K562 (cell line): ENCODE data around the gene STX19. TPM values are rescaled to one million over a fixed set of nuclear protein-coding genes. Genes with fewer than 3 reads are reported as not detected.

Experiments used
- polyA plus RNA-seq, 8 experiments: library from polyadenylated mRNA; depleted of rRNA in 4 of 8; stranded (reverse) in 5 of 8; unstranded in 3 of 8; fragments of >200 nt; fragmentation: Nextera tagmentation in 2 of 8; fragmentation: Illumina TruSeq in 1 of 8; extraction: Ambion mirVana in 2 of 8; extraction: Trizol in 1 of 8; gene quantifications; 2 replicates each; pipeline versions ENCODE4 v1.2.1 to v1.2.3, GENCODE V29; 2011 to 2014; ENCODE audit warnings: inconsistent platforms in 1 of 8, missing spikeins in 1 of 8
- total RNA-seq, 7 experiments: library from RNA; depleted of rRNA in 6 of 7; stranded (reverse); fragments of >200 nt in 6 of 7; fragmentation: Illumina TruSeq in 2 of 7; extraction: Trizol in 2 of 7; gene quantifications; 2 replicates each; pipeline versions ENCODE4 v1.2.1 to v1.2.3, GENCODE V29; 2011 to 2021; ENCODE audit warnings: low replicate concordance in 1 of 7
- TF ChIP-seq, protein P1 (sequence below), 2 experiments: fragments of 450-650 bp; formaldehyde crosslinking in 1 of 2; IDR thresholded peaks; 2 replicates each; pipeline versions ENCODE4 v1.4.0 to v1.6.1; 2014 to 2020; ENCODE audit warnings: mild to moderate bottlenecking in 2 of 2, borderline replicate concordance in 1 of 2, low read depth in 1 of 2

STX19 gene
- total and polyA plus RNA-seq, 9 of the 15 experiments (the other 6 are each of a cell fraction or from before 2014, with no cell fraction given): 0.04 TPM; not detected in 8

GRCh38 chr3:94004301-94004910 lies 24.0 kb downstream of the STX19 start (continued):
- TF ChIP-seq, protein P1, sequence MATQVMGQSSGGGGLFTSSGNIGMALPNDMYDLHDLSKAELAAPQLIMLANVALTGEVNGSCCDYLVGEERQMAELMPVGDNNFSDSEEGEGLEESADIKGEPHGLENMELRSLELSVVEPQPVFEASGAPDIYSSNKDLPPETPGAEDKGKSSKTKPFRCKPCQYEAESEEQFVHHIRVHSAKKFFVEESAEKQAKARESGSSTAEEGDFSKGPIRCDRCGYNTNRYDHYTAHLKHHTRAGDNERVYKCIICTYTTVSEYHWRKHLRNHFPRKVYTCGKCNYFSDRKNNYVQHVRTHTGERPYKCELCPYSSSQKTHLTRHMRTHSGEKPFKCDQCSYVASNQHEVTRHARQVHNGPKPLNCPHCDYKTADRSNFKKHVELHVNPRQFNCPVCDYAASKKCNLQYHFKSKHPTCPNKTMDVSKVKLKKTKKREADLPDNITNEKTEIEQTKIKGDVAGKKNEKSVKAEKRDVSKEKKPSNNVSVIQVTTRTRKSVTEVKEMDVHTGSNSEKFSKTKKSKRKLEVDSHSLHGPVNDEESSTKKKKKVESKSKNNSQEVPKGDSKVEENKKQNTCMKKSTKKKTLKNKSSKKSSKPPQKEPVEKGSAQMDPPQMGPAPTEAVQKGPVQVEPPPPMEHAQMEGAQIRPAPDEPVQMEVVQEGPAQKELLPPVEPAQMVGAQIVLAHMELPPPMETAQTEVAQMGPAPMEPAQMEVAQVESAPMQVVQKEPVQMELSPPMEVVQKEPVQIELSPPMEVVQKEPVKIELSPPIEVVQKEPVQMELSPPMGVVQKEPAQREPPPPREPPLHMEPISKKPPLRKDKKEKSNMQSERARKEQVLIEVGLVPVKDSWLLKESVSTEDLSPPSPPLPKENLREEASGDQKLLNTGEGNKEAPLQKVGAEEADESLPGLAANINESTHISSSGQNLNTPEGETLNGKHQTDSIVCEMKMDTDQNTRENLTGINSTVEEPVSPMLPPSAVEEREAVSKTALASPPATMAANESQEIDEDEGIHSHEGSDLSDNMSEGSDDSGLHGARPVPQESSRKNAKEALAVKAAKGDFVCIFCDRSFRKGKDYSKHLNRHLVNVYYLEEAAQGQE (IDR thresholded peaks at IDR 0.05; ENCODE audit: borderline replicate concordance): peak; percentile 45; the same call in 1 of the 2 replicates
- TF ChIP-seq, protein P1 (CRISPR knock-in tag; IDR thresholded peaks at IDR 0.05; ENCODE audit: low read depth): no peak
- TF ChIP-seq, all 486 proteins: peak for 4
